GM21526 (cell line): Measurements from ENCODE around the gene ZFAND2A.
A peak's percentile ranks its signal among the peaks of the same experiment; 100 is the strongest.
"Not testable (repeated sequence)": the region's sequence is repeated elsewhere in the genome, so short reads cannot be mapped to it uniquely, and the experiment has no call there.

Experiments used
- ATAC-seq: cut with Tn5 transposase; IDR thresholded peaks from one replicate; pipeline ENCODE4 v1.9.1; 2021; ENCODE audit warnings: moderate library complexity; ENCODE audit not compliant: unreplicated experiment, low FRiP score

Gene ZFAND2A

DNA sequence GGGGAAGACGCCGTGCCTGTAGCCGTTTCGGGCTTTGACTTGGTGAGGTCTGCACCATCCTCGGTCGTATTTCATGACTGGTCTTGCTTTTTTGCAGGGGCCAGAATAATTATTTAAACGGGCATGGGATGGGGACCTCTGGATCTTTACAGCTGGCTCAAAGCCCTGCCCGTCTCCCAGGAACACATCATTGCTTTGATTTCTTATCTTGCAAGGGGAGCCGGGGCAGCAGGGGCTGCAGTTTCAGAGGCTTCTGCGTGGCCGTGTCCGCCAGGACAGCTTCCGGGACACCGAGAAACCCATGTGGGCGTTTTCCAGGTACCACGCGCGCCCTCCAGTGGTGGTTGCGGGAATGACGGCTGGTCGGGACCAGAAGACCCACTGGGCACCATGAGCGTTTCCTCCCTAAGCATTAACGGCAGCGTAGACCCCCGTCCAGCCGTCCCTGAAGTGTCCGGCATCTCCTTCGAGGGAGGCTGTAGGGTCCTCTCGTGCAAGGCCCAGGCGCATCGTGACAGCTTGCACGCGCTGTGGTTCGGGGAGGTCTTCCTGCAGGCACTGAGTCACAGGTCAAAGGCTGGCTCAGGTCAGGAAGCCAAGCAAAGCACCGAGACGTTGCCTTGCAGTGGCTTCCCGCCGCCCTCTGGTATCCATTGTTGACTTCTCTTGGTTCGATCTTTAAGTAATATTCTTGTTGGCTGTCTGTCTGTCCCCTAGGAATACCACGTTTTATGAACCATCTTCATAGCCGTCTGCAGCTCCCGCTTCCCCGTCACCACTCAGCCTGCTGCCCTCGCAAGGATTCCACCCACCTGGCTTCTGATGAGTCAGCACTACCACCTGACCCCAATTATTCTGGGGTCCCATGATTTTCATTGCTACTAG is 16.2 kb upstream of the ZFAND2A start:
- no peak for ATAC-seq

DNA sequence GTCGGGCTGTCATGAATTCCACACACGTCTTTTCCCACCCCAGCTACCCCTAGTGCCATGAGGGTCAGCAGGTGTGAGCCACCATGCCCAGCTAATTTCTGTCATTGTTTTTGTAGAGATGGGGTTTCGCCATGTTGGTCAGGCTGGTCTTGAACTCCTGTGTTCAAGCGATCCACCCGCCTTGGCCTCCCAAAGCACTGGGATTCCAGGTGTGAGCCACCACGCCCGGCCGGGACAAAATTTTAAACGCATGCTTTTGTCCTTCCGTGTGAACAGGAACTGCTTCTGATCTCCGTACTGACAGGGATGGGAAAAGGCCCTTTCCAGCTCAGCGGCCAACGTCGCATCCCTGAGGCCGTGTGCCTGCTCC is 15.6 kb upstream of the ZFAND2A start:
- no peak for ATAC-seq

DNA sequence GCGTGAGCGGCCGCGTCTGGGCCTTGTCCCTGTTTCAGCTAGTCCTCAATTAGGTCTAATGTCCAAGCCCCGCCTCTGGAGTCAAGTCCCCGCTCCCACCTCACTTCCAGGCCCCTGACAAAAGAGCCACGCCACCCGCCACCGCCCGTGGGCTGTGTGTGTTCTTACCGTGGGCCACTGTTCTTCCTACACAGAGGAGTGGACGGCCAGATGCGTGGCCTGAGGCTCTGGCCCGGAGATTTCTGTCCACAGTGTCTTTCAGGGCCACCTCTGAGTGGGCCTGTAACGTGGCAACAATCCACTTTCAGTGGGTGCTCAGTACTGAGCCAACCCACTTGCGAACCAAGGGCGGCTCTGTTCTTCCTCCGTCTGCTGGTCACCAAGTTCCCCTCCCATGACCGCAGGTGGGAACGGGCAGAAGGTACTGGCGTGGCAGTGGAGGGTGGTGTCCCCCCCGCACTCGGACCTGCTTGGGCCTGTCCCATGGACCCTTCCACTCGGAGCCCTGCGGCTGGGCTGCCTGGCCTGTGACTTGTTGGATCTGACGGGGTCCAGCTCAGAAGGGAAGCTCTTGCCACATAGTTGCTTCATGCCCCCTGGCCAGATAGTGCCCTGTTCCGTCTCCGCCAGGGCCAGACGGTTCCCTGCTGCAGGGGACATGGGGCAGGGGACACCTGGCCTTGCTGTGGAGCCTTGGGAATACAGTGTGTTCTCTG is 15.0 kb upstream of the ZFAND2A start:
- ATAC-seq: no peak

DNA sequence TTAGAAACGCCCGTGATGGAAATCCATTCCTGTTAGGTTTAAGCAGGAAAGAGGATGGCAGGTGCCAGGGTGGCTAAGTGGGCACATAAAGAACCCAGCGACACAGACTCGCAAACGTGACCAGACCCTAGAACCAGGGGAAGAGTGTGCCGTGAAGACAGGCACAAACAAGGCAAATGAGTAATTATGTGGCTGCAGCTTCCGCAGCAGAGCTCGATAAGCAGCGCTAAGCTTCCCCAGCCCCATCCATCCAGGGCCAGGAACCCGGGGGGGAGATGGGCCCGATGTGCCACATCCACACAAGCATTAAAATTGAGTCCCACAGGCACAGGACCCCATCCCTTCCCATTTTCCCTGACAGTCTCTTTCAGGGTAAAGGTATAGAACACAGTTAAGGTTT is 14.0 kb upstream of the ZFAND2A start:
- no peak for ATAC-seq

DNA sequence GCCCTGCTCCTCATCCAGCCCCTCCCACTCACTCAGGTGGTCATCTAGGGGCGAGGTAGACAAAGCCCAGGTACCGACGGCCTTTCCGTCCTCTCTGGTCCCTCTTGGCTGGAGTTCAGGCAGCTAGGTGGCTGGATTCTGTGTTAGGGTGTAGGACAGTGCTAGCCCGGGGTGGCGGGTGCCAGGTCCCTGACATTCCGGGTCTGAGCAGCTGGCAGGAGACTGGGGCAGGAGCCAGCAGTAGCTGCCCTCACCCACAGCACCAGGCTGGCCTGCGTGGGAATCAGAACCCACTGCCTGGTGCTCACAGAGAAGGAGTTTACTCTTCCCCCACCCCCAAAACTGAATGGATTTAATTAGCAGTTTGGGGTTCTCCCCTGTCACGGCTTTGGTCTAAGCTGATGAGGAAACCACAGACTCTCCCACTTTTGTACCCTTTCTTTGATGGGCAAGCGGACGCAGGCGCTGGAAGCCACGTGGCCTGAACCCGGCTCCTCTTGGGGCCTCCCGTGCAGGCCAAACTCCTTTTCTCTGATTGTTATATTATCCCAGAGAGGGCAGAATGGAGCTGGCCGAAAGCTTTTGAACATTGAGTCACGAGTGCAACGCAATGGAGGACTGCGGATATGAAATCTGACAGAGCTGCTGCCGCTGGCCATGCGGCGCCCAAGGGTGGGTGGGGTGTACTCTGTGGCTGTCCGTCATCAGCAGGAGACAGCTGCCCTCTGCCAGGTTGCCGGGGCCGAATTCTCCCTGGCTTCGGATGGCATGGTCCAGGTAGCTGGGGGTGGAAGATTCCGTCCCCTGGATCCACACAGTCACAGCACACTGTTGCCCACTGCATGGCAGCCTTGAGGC is 12.9 kb upstream of the ZFAND2A start:
- ATAC-seq: no peak

DNA sequence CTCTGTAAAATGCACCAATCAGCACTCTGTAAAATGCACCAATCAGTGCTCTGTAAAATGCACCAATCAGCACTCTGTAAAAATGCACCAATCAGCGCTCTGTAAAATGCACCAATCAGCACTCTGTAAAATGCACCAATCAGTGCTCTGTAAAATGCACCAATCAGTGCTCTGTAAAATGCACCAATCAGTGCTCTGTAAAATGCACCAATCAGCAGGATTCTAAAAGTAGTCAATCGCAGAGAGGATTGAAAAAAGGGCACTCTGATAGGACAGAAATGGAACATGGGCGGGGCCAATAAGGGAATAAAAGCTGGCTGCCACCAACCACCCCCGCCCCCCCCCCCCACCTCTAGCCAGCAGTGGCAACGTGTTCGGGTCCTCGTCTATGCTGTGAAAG is 11.5 kb upstream of the ZFAND2A start:
- ATAC-seq: not testable (repeated sequence)

DNA sequence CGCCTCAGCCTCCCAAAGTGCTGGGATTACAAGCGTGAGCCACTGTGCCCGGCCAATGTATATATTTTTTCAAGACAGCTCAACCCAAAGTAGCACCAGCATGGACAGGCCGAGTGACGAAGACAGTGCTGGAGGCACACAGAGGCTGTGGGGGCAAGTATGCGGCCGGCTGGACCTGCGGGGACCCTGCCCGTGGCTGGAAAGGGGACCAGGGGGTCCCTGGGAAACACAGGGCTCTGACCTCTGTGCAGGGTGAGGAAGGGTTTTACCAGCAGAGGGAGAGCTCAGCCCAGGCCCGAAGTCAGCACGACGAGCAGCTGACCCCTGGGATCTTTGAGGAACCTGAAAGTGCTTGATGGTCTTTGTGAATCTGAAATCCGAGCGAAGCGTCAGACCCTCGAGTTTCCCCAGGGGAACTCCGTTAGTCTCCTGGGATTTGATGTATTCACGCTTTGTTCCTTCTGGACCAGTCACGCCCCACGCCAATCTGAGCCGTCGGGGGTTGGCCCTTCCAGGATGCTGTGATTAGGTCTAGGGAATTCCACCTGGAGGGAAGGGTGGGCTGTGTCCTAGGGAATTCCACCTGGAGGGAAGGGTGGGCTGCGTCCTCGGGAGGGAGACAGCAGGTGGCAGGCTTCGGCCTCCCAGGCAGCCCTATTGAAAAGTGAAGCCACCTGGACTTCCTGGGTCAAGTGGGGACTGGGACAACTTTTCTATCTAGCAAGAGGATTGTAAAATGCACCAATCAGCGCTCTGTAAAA is 10.9 kb upstream of the ZFAND2A start:
- ATAC-seq: no peak

DNA sequence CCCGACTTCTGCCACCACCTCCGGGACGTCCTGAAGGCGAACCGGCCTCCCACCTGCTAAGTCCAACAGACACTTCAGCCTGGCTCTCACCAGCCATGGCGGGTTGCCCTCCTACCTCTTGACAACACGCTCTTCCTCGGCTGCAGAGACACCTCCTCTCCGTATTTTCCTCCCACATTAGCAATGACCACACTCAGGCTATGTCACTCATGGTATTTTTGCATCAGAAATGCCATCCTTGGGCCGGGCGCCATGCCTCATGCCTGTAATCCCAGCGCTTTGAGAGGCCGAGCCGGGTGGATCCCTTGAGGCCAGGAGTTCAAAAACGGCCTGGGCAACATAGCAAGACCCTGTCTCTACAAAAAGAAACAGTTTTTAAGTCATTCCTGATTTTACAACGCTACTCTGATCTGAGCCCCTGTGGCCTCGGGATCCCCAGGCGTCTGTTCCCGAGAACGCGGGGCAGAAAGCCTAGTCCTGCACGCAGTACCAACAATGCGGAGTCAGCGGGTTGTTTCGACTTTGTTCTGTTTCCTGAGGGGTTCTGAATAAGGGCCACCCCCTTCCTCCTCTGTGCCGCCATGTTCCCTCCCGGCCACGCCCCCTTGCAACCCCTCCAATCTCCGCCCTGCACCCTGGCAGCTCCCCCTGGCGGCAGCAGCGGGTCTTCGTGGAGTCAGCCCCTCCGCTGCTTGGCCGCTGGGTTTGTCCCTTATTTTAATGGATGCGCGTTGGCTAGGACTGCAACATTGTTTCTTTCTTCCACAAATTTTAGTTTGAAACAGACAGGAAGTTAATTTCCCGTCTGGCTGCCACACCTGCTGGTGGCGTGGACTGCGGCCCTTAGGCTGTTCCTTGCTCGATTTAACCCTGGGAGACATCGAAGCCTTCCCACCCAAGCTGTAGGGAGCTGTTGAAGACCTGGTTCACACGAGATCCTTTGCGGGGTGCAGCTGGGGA is 9.7 kb upstream of the ZFAND2A start:
- ATAC-seq: peak; percentile 68

DNA sequence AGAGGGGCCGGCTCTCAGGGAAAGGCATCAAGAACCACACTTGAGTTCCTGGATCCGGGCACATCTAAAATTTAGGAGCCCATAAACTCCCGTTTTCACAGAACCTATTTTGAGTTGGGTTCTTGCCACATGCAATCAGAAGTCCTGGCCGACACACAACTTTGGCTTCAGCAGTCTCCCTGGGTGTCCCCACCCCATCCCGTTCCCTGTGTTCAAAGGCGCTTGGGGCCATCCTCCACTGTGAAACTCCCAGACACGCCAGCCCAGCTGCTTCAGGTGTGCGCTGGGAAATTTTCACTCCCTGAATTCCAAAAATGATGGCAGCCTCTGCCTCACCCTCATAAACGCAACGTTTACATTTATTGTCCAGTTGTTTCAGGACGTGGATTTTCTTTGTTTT is 8.4 kb upstream of the ZFAND2A start:
- ATAC-seq: no peak

DNA sequence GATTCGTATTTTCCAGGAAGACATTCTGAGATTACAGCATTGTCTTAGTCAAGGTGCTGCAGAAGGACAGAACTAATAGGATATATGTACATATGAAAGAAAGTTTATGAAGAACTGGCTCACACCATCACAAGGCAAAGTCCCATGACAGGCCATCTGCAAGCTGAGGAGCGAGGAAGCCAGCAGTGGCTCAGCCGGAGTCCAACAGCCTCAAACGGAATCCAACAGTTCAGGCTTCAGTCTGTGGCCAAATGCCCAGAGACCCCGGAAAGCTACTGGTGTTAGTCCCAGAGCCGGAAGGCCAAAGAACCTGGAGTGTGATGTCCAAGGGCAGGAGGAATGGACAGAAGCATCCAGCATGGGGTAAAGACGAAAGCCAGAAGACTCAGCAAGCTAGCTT is 4.4 kb upstream of the ZFAND2A start:
- ATAC-seq: no peak

DNA sequence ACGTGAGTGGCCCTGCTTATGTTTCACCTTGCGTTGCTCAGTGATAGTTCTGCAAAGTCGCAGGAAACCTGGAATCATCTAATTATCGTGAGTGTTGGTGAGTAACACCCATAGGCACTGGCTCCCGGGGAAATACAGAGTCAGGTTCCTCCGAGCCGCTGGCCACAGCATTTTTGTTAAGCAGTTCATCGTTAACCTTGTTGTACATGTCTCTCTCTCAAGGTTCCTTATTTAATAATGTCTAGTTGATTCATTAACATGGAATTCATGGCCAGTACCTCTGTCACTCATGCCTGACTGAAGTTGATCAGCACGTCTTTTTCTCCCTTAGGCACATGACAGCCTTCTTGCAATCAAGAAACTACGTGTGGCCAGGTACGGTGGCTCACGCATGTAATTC is 3.1 kb upstream of the ZFAND2A start:
- ATAC-seq: no peak

DNA sequence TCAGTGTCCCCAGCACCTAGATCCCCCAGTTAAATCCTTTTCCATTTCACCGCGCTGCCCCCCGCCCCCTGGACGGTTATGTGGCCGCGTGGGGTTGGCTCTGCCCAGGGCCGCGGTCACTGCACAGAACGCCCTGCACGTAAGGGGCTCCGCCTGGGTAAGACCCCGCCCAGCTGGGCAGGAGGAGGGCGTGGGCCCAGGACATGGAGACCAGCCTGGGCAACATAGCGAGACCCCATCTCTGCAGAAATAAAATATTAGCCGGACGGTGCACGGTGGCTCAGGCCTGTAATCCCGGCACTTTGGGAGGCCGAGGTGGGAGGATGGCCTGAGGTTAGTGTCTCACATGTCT is 650 bp upstream of the ZFAND2A start:
- peak; percentile 15 for ATAC-seq

DNA sequence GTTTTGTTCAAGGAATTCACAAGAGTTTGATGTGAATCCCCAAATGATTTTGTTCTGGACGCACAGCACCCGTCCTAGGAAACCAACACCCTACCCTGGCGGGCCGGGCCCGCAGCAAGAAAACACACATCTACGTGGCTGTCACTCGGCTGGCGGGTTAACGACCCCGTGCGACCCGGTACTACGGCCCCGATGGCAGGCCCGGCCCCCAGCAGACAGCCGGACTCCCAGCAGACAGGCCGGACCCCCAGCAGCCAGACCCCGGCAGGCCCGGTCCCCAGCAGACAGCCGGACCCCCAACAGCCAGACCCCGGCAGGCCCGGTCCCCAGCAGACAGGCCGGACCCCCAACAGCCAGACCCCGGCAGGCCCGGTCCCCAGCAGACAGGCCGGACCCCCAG is 765 bp downstream of the ZFAND2A start:
- ATAC-seq: not testable (repeated sequence)

DNA sequence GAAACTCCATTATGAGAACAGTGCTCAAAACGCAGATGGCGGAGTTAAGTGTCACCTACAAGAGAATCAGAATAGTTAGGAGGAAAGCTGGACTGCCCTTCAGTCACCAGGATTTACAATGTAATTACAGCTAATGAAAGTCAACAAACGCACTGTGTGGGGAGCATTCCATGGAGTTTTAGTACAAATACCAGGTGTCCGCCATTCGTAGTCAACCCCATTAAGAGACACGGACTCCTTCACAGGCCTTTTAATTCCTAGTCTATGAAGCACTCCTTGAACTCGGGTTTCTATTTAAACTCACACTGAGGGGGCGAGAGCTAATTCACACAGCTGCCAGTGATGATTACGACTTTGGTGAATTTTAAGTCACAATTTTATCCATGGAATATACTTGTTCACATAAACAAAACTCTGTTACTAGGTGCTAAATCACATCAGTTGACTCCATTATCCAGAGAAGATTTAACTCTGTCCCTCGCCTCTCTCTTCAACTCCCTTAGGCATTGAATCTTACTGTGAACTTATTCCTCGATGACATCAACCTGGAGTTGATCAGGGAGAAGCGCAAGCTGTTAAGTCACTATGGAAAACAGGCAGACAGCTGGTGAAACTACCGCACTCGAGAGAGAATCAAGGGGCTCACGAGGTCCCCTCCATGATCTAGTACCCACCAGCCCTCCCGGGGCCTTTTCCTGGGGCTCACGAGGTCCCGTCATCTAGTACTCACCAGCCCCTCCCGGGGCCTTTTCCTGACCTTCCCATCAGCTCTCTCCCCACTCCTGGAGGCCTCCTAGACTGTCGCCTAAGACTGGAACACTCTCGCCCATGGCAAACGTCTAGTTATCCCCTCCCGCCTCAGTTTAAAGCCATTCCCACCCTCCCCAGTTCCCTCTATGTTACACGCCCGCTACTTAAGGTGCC is 1.5 kb downstream of the ZFAND2A start:
- no peak for ATAC-seq

DNA sequence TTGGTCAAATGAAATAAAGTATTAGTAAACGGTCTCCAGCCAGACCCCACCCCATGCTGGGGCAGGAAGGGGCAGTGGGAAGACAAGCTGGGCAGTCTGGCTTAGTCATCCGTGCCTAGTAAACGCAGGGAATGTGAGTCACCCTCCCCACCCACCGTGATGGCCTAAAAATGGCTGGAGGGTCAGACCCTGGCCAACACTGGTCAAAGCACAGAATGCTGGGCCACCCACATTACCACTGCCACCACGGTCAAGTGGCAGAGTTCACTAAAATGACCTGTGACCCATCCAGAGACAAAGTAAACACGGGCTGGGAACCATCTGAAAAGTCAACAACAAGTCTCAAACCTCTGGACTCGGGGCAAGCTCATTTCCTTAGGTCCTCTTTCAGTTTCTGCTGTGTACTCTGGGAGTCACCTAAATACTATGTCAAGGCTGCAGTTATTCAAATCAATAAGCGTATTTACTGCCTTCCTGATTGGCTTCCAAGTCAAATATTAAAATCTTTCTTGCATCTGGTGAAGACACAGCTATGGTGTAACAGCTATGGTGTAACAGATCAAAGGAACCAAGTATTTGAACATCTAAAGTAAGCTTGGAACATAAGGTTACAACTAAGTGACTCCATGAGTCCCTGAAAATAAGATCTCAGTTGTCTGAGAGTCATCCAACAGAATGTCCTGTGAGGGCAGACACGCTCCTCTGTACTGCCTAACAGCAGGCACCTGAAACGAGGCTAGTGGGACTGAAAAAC is 3.0 kb downstream of the ZFAND2A start:
- no peak for ATAC-seq

DNA sequence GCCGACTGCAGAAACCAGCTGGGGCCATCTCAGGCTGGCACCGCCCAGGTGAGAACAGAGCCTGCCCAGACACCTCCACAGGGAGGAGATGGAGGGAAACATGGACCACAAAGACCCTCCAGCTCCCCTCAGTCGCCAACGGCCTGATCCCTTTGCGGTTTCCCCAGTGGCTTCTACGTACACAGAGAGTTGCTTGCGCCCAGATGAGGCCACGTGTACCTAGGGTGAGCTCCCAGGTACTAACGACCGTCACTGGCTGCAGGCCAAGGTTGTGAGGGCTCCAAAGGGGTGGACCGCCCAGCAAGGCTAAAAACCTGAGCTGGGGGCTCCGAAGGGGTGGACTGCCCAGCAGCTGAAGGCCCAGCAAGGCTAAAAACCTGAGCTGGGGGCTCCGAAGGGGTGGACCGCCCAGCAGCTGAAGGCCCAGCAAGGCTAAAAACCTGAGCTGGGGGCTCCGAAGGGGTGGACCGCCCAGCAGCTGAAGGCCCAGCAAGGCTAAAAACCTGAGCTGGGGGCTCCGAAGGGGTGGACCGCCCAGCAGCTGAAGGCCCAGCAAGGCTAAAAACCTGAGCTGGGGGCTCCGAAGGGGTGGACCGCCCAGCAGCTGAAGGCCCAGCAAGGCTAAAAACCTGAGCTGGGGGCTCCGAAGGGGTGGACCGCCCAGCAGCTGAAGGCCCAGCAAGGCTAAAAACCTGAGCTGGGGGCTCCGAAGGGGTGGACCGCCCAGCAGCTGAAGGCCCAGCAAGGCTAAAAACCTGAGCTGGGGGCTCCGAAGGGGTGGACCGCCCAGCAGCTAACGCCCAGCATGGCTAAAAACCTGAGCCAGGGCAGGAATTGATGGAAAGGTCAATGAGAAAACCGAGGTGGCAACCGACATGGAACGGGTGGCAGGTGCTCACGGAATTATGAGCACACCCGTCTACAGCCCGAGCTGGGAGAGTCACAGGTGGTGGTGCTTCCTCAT is 3.9 kb downstream of the ZFAND2A start:
- ATAC-seq: not testable (repeated sequence)
